Neural progenitor cell (in vitro differentiated cells): Measurements from ENCODE around the gene NUDT16.

ENCODE experiments used
- EZH2 ChIP-seq: fragments of 200-600 bp; sonication (generic); IDR thresholded peaks from 2 replicates; pipeline ENCODE4 v1.6.1; 2017; ENCODE audit warnings: antibody characterized with exemption, mild to moderate bottlenecking, moderate library complexity
- TF ChIP-seq, protein P1 (sequence below): fragments of 200-600 bp; sonication (generic); IDR thresholded peaks from 2 replicates; pipeline ENCODE4 v1.5.1; 2017; ENCODE audit warnings: antibody characterized with exemption, mild to moderate bottlenecking

DNA sequence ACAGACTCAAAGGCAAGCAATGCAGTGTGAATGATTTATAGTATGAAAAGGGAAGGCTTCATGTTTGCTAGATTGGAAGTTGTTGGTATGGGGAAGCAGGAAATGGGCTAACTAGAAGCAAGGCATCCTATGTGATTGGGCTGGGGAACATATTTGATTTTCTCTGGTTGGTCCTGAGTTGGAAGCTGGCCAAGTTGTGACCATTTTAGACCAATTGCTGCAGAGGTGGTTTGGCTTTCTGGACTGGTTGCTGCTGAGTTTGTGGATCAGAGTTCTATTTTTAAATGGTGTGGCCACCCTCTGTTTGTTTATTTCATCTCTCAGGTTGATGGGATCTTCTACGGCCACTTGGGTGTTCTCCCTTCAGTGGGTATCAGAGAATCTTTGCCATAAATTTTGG is 39.7 kb downstream of the NUDT16 start:
- TF ChIP-seq EZH2 = no peak
- TF ChIP-seq, protein P1, sequence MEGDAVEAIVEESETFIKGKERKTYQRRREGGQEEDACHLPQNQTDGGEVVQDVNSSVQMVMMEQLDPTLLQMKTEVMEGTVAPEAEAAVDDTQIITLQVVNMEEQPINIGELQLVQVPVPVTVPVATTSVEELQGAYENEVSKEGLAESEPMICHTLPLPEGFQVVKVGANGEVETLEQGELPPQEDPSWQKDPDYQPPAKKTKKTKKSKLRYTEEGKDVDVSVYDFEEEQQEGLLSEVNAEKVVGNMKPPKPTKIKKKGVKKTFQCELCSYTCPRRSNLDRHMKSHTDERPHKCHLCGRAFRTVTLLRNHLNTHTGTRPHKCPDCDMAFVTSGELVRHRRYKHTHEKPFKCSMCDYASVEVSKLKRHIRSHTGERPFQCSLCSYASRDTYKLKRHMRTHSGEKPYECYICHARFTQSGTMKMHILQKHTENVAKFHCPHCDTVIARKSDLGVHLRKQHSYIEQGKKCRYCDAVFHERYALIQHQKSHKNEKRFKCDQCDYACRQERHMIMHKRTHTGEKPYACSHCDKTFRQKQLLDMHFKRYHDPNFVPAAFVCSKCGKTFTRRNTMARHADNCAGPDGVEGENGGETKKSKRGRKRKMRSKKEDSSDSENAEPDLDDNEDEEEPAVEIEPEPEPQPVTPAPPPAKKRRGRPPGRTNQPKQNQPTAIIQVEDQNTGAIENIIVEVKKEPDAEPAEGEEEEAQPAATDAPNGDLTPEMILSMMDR = no peak
